GM12875 (cell line): ENCODE data around the gene PRKCB.

Experiments
- H3K4me3 ChIP-seq: one replicate; pipeline ENCODE4 v1.5.1; 2011; ENCODE audit warnings: low read depth, low read length, control low read depth
- CTCF ChIP-seq: IDR thresholded peaks from 2 replicates; pipeline ENCODE4 v1.5.1; 2011; ENCODE audit warnings: low read depth, mild to moderate bottlenecking, control low read depth, inconsistent platforms, low read length, moderate library complexity, borderline replicate concordance; ENCODE audit not compliant: insufficient read depth

Gene PRKCB

GRCh38 chr16:23895052-23895451 lies 59.3 kb downstream of the PRKCB start:
- H3K4me3 ChIP-seq, result no peak overlapping the region
- TF ChIP-seq CTCF, result no peak

- no peak overlapping the region for H3K4me3 ChIP-seq
- TF ChIP-seq CTCF, result no peak
Measured at GRCh38 chr16:23896832-23897821, 61.3 kb downstream of the PRKCB start.

- no peak for TF ChIP-seq CTCF
Measured at GRCh38 chr16:23898682-23899430, 63.1 kb downstream of the PRKCB start.

DNA sequence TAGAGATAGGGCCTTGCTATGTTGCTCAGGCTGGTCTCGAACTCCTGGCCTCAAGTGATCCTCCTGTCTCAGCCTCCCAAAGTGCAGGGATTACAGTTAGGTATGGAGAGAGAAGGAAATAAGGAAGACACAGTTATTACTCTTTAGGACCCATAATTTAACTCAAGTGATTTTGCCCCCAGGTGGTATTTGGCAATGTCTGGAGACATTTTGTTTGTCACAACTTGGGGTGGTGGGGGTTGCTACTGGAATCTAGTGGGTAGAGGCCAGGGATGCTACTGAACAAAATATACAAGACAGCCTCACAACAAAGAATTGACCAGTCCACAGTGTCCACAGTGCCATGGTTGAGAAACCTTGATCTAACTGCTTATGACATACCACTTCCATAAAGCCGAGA lies 64.1 kb downstream of the PRKCB start:
- TF ChIP-seq CTCF, result no peak
- H3K4me3 ChIP-seq, result no peak overlapping the region

More at GRCh38 chr16:23898682-23899430, 63.1 kb downstream of the PRKCB start:
- H3K4me3 ChIP-seq, result no peak overlapping the region

- no peak for TF ChIP-seq CTCF
- no peak overlapping the region for H3K4me3 ChIP-seq
Measured at GRCh38 chr16:23900480-23901177, 64.8 kb downstream of the PRKCB start.

DNA sequence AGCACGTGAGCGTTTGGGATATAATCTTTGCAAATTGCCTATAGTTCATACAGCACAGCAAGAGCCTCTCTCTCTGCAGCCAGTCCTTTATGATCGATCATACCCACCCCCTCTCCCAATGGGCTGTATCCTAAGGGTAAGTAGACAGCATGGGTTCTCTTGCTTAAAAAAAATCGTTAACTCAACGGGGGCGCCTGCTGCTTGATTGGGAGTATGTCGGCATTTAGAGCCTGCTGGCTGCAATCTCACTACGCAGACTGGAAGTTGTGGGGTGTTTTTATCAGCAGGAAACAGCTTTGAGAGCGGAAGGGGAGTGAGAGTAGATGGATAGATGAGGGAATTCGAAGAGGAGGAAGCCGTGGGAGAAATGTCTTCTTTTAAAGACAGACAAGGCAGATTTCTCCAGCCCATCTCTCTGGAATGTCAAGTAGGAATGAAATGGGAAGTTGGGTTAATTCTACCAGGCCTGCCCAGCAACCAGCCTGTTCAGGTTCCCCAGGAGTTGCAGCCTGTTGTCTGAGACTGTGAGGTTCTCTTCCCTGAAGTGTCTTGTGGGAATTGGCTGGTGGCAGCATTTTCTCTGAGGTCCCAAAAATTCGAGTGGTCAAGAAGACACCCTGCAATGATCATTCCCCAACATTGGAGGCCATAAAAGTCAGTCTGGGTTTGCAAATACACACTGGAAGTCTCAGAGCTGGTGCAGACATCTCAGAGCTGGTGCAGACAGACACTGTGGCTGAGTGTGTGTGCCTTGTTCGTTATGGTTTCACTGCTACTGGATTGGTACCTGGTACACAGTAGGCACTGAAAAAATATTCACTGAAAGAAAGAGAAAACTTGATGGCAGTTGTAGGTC lies 65.6 kb downstream of the PRKCB start:
- no peak for TF ChIP-seq CTCF
- no peak overlapping the region for H3K4me3 ChIP-seq
